Mesenchymal stem cell (in vitro differentiated cells and primary cell): Measurements from ENCODE around the gene CCDC197.

Experiments used
- DNase-seq: peaks from one replicate; pipeline ENCODE4 v3.0.0-alpha.2; 2013
- H2AFZ ChIP-seq: one replicate; pipeline ENCODE4 v1.6.1; 2013; ENCODE audit warnings: low read depth, mild to moderate bottlenecking, control low read depth, inconsistent platforms, low read length, moderate library complexity
- H2AK5ac ChIP-seq: 2 replicates; pipeline ENCODE4 v1.6.1; 2013; ENCODE audit warnings: low read length, moderate library complexity, mild to moderate bottlenecking, inconsistent platforms; ENCODE audit not compliant: severe bottlenecking
- H2BK120ac ChIP-seq: one replicate; pipeline ENCODE4 v1.6.1; 2013; ENCODE audit warnings: low read depth, mild to moderate bottlenecking, inconsistent platforms, low read length, moderate library complexity
- H2BK12ac ChIP-seq, 2 experiments: one replicate each; pipeline ENCODE4 v1.6.1; 2013; ENCODE audit warnings: inconsistent platforms in 2 of 2, low read length in 2 of 2, mild to moderate bottlenecking in 2 of 2, moderate library complexity in 2 of 2, control low read depth in 1 of 2
- H2BK15ac ChIP-seq: one replicate; pipeline ENCODE4 v1.6.1; 2013; ENCODE audit warnings: mild to moderate bottlenecking, low read depth, inconsistent platforms; ENCODE audit not compliant: poor library complexity, severe bottlenecking
- H2BK5ac ChIP-seq: 2 replicates; pipeline ENCODE4 v1.6.1; 2013; ENCODE audit warnings: low read depth, mild to moderate bottlenecking, low read length, control low read depth, inconsistent platforms; ENCODE audit not compliant: poor library complexity, severe bottlenecking
- H3K14ac ChIP-seq, 2 experiments: one replicate each; pipeline ENCODE4 v1.6.1; 2013; ENCODE audit warnings: inconsistent platforms in 2 of 2, low read length in 2 of 2, control low read depth in 1 of 2, mild to moderate bottlenecking in 1 of 2, moderate library complexity in 1 of 2
- H3K18ac ChIP-seq, 2 experiments: one replicate each; pipeline ENCODE4 v1.6.1; 2013; ENCODE audit warnings: inconsistent platforms in 2 of 2, low read length in 2 of 2, control low read depth in 1 of 2, low read depth in 1 of 2, mild to moderate bottlenecking in 1 of 2
- H3K23ac ChIP-seq, 2 experiments: one replicate each; pipeline ENCODE4 v1.6.1; 2013; ENCODE audit warnings: inconsistent platforms in 2 of 2, low read length in 2 of 2, mild to moderate bottlenecking in 2 of 2, moderate library complexity in 2 of 2, control low read depth in 1 of 2
- H3K27ac ChIP-seq: 2 replicates; pipeline ENCODE4 v1.5.1; 2013; ENCODE audit warnings: mild to moderate bottlenecking, moderate library complexity, low read length, control low read depth, inconsistent platforms; ENCODE audit not compliant: poor library complexity, severe bottlenecking
- H3K27me3 ChIP-seq, 2 experiments: 2 replicates each; pipeline versions ENCODE4 v1.6.1 to v1.7.0; 2013; ENCODE audit warnings: low read length in 2 of 2, mild to moderate bottlenecking in 2 of 2, moderate library complexity in 2 of 2, control low read depth in 1 of 2, inconsistent platforms in 1 of 2; ENCODE audit not compliant: control insufficient read depth in 1 of 2, insufficient read depth in 1 of 2
- H3K36me3 ChIP-seq, 2 experiments: 2 replicates each; pipeline versions ENCODE4 v1.6.1 to v1.7.0; 2013; ENCODE audit warnings: low read length in 2 of 2, control low read depth in 1 of 2, inconsistent platforms in 1 of 2, low read depth in 1 of 2, mild to moderate bottlenecking in 1 of 2; ENCODE audit not compliant: insufficient read depth in 2 of 2, control insufficient read depth in 1 of 2
- H3K4ac ChIP-seq, 2 experiments: one replicate each; pipeline ENCODE4 v1.6.1; 2013; ENCODE audit warnings: inconsistent platforms in 2 of 2, low read length in 2 of 2, mild to moderate bottlenecking in 2 of 2, moderate library complexity in 2 of 2, control low read depth in 1 of 2, low read depth in 1 of 2
- H3K4me1 ChIP-seq: 2 replicates; pipeline ENCODE4 v1.6.1; 2013; ENCODE audit warnings: low read depth, low read length, control low read depth; ENCODE audit not compliant: control insufficient read depth, insufficient read depth
- H3K4me2 ChIP-seq: 2 replicates; pipeline ENCODE4 v1.6.1; 2013; ENCODE audit warnings: low read length, mild to moderate bottlenecking, inconsistent platforms; ENCODE audit not compliant: poor library complexity, severe bottlenecking
- H3K4me3 ChIP-seq, 2 experiments: 2 replicates each; pipeline versions ENCODE4 v1.5.1 to v1.7.0; 2013; ENCODE audit warnings: low read length in 2 of 2, mild to moderate bottlenecking in 2 of 2, control low read depth in 1 of 2, low read depth in 1 of 2; ENCODE audit not compliant: insufficient read depth in 1 of 2
- H3K79me1 ChIP-seq: replicated peaks from 2 replicates; pipeline ENCODE4 v1.6.1; 2013; ENCODE audit warnings: mild to moderate bottlenecking, control low read depth, low read length, inconsistent platforms; ENCODE audit not compliant: poor library complexity, severe bottlenecking
- H3K9ac ChIP-seq: 2 replicates; pipeline ENCODE4 v1.7.0; 2013; ENCODE audit warnings: mild to moderate bottlenecking, low read length, moderate library complexity
- H3K9me3 ChIP-seq: 2 replicates; pipeline ENCODE4 v1.7.0; 2013; ENCODE audit warnings: mild to moderate bottlenecking, low read length; ENCODE audit not compliant: control insufficient read depth
- H4K8ac ChIP-seq: one replicate; pipeline ENCODE4 v1.6.1; 2013; ENCODE audit warnings: inconsistent platforms, mild to moderate bottlenecking, low read length, moderate library complexity
- H4K91ac ChIP-seq: one replicate; pipeline ENCODE4 v1.6.1; 2013; ENCODE audit warnings: mild to moderate bottlenecking, low read length, inconsistent platforms
- WGBS: methylation state at CpG from one replicate; pipeline ENCODE4 v1.1.7; 2013; ENCODE audit warnings: mixed read lengths; 5-methylcytosine and 5-hydroxymethylcytosine counted together

CCDC197 gene

GRCh38 chr14:94014382-94014781 is 17.3 kb downstream of the CCDC197 start:
- Histone ChIP-seq H3K9ac (no peak overlapping the region), H4K8ac (no peak overlapping the region), H3K36me3 (no peaks in the 10 kb centered on the region), H3K27ac (no peak overlapping the region), H3K27me3 (peaks cover 38 to 54% of the 10 kb centered on the region in 2 experiments), H3K23ac (no peak overlapping the region), H3K9me3 (no peaks in the 10 kb centered on the region), H2BK120ac (no peak overlapping the region), H2AFZ (no peak overlapping the region), H2BK12ac (no peak overlapping the region), H3K4me2 (no peak overlapping the region), H3K14ac (no peak overlapping the region), H2BK5ac (no peak overlapping the region), H2BK15ac (no peak overlapping the region), H3K4me3 (no peak overlapping the region), H3K18ac (no peak overlapping the region), H2AK5ac (no peak overlapping the region), H3K4ac (no peak overlapping the region), H3K4me1 (peaks cover 5% of the 10 kb centered on the region), H3K79me1 (no peaks in the 10 kb centered on the region), H4K91ac (no peak overlapping the region)
- 87% methylated on average over 6 of the region's 6 CpGs for WGBS
- no peak for DNase-seq

GRCh38 chr14:94015223-94015622 is 18.1 kb downstream of the CCDC197 start:
- Histone ChIP-seq H2BK15ac (no peak overlapping the region), H3K4me2 (no peak overlapping the region), H3K4me1 (peaks cover 2% of the 10 kb centered on the region), H3K4me3 (no peak overlapping the region), H3K36me3 (no peaks in the 10 kb centered on the region), H2AK5ac (no peak overlapping the region), H3K23ac (no peak overlapping the region), H2BK5ac (no peak overlapping the region), H4K91ac (no peak overlapping the region), H3K9me3 (no peaks in the 10 kb centered on the region), H3K14ac (no peak overlapping the region), H2BK120ac (no peak overlapping the region), H2BK12ac (no peak overlapping the region), H3K79me1 (no peaks in the 10 kb centered on the region), H3K27ac (no peak overlapping the region), H3K18ac (no peak overlapping the region), H2AFZ (no peak overlapping the region), H4K8ac (no peak overlapping the region), H3K4ac (no peak overlapping the region), H3K27me3 (peaks cover 38 to 54% of the 10 kb centered on the region in 2 experiments), H3K9ac (no peak overlapping the region)
- 80% methylated on average over 2 of the region's 2 CpGs for WGBS
- no peak for DNase-seq

GRCh38 chr14:94016446-94016976 is 19.4 kb downstream of the CCDC197 start:
- Histone ChIP-seq H3K14ac (peak overlapping the region in 1 of 2 experiments; percentile 18), H2BK15ac (no peak overlapping the region), H2BK5ac (no peak overlapping the region), H2BK120ac (no peak overlapping the region), H3K27me3 (peaks cover 34 to 42% of the 10 kb centered on the region in 2 experiments), H3K9ac (no peak overlapping the region), H3K27ac (no peak overlapping the region), H4K91ac (no peak overlapping the region), H2AK5ac (no peak overlapping the region), H3K9me3 (no peaks in the 10 kb centered on the region), H2AFZ (no peak overlapping the region), H3K4me1 (peaks cover 3% of the 10 kb centered on the region), H2BK12ac (no peak overlapping the region), H3K4ac (no peak overlapping the region), H3K18ac (no peak overlapping the region), H4K8ac (no peak overlapping the region), H3K4me3 (no peak overlapping the region), H3K23ac (no peak overlapping the region), H3K79me1 (no peaks in the 10 kb centered on the region), H3K4me2 (no peak overlapping the region), H3K36me3 (no peaks in the 10 kb centered on the region)
- no peak for DNase-seq
- WGBS, result 79% methylated on average over 8 of the region's 8 CpGs

GRCh38 chr14:94018308-94018707 is 21.2 kb downstream of the CCDC197 start:
- Histone ChIP-seq H3K4me1 (peaks cover 8% of the 10 kb centered on the region), H3K36me3 (no peaks in the 10 kb centered on the region), H2BK120ac (no peak overlapping the region), H3K14ac (no peak overlapping the region), H2BK5ac (no peak overlapping the region), H3K23ac (no peak overlapping the region), H3K27me3 (peaks cover 34 to 45% of the 10 kb centered on the region in 2 experiments), H3K4ac (no peak overlapping the region), H3K9ac (no peak overlapping the region), H2BK15ac (no peak overlapping the region), H2AK5ac (no peak overlapping the region), H3K18ac (no peak overlapping the region), H3K27ac (no peak overlapping the region), H2BK12ac (no peak overlapping the region), H4K91ac (no peak overlapping the region), H3K9me3 (no peaks in the 10 kb centered on the region), H3K79me1 (no peaks in the 10 kb centered on the region), H2AFZ (no peak overlapping the region), H3K4me3 (no peak overlapping the region), H3K4me2 (no peak overlapping the region), H4K8ac (no peak overlapping the region)
- DNase-seq, result no peak
- 74% methylated on average over 7 of the region's 8 CpGs for WGBS
